ENCODE results near the gene PUM1.

- no peak for TF ChIP-seq CTCF (IDR thresholded peaks at IDR 0.05; ENCODE audit: poor library complexity)
- no peak for TF ChIP-seq EZH2 (IDR thresholded peaks at IDR 0.05; ENCODE audit: borderline replicate concordance)
- TF ChIP-seq EZH2phosphoT487 (IDR thresholded peaks at IDR 0.05; ENCODE audit: low read depth, severe bottlenecking, unreplicated experiment) = no peak
These were observed 65.2 kb downstream of the PUM1 start for GRCh38 chr1:31000301-31000700.
